Hepatic stellate cell (primary cell): ENCODE data around the gene ATP2A2.

ENCODE experiments used
- DNase-seq: peaks from one replicate; pipeline ENCODE4 v3.0.0; 2011; ENCODE audit warnings: low spot score

The ATP2A2 gene

DNA sequence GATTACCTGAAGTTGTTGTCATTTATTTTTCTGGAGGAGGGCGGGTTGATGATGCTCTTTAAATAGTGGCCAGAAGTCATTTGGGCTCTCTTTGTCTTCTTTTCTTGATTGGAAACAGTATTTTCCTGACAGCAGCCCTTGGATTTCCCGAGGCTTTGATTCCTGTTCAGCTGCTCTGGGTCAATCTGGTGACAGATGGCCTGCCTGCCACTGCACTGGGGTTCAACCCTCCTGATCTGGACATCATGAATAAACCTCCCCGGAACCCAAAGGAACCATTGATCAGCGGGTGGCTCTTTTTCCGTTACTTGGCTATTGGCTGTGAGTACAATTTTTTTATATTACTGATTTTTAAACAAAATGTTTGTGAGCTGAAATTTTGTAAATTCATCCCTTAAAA, 62.1 kb downstream of the ATP2A2 start:
- DNase-seq = no peak

DNA sequence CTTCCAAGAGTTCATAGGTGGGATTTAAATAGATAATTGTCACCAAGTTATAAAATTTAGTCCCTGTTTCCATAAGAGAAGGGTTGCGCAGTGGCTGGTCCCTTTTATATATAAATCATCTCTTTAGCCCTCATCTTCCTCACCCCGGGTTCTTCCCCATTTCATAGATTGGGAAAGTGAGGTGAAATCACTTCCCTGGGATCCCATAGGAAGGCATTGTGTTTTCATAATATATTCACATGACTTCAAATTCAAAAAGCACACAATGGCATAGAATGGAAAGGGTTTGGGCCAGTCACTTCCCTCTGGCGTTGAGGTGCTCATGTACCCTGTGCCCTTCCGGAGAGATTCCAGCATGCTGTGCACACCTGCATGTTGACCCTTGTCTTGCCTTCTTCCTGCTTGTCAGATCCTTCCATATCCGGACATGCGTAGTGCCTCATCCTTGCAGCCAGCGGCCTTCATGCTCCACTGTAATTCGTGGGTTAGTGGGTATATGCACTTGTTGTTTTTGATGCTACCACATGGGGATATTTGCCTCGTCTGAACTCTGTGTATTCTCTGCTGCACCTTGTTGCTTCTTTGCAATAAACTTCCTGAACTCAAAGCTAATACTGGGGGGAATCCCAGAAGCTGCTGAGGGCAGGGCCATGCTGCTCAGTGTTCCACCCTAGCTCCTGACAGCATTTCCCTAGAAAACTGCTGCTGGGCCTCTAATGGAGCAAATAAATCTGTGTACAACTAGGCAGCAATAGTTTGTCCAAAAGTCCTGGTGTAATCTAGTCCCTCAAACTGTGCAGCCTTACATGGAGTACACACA, 62.9 kb downstream of the ATP2A2 start:
- DNase-seq = no peak

DNA sequence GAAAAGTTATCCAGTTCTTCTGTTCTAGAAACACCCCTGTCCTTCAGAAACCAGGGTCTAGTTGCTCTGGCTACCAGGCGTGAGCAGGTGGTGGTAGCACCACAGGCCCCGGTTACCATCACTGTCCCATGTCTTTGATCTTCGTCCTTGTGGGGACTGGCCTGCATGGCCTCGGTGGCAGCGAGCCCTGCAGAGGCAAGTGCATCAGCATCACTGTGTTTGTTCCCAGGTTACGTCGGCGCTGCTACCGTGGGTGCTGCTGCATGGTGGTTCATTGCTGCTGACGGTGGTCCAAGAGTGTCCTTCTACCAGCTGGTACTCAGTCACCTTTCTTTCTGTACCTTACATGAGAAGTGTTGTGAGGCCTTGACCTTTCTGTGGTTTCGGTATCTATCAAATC, 63.6 kb downstream of the ATP2A2 start:
- no peak for DNase-seq

DNA sequence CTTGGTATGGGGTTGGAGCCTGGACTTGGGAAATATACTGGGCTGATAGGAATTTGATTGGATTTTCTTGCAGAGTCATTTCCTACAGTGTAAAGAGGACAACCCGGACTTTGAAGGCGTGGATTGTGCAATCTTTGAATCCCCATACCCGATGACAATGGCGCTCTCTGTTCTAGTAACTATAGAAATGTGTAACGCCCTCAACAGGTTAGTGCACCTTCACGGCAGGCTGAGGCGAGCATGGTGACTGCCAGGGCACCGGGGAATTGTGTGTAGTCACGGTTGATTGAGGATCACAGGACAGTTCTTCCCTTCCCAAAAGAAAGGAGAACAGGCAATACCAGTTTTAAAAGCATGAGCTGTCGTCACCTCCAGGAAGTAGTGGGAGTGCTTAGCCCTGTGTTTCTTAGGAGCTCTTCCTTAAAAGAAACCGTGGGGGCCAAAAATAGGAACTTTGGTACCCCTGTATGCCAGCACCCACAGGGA, 64.2 kb downstream of the ATP2A2 start:
- no peak for DNase-seq

DNA sequence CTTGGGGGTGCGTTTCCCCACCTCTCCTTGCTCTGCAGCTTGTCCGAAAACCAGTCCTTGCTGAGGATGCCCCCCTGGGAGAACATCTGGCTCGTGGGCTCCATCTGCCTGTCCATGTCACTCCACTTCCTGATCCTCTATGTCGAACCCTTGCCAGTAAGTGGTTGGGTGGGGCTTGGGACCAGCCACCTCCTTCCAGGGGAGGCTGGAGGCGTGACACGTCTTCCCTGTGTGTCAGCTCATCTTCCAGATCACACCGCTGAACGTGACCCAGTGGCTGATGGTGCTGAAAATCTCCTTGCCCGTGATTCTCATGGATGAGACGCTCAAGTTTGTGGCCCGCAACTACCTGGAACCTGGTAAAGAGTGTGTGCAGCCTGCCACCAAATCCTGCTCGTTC, 64.9 kb downstream of the ATP2A2 start:
- DNase-seq = no peak

DNA sequence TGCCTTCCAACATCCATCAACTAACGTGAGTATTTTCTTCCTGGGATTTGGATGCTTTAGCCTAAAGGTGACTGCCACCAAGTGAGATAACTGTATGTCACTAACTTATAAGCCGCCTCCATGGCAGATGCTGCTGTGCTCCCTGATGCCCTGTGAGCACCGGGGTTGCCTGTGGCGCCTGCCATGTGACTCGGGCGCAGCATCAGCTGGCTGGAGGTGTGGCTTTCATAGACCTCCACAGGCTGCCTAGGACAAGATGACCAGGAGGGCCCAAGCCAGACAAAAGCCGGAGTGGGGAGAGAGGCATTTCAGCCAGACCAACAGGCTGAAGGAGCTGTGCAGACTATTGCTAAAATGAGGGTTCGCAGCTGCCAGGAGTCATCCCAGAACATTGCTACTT, 66.7 kb downstream of the ATP2A2 start:
- no peak for DNase-seq

DNA sequence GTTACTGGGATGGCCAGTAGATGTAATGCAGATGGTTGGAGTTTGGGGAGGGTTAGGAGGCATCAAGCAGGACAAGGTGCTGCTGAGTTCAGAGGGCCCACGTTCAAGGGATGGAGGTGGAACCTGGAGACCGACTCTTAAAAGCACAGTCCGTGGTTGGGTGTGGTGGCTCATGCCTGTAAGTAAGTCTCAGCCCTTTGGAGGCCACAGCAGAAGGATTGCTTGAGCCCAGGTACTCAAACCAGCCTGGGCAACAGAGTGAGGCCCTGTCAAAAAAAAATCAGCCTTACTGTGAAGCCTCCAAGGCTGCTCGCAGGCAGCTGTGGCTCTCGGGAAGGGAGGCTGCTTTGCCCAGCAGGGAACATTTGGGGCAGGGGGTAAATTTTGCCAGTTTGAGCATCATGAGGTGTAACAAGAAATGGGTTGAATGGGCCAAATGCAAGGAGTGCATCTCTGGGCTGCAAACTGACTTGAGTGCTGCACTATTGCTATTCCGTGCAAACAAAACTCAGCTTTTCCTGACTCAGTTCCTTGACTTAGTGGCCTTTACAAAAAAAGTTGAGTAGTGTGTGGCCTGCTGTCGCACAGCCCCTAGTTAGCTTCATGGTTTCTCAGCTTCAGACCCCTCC, 67.5 kb downstream of the ATP2A2 start:
- no peak for DNase-seq

DNA sequence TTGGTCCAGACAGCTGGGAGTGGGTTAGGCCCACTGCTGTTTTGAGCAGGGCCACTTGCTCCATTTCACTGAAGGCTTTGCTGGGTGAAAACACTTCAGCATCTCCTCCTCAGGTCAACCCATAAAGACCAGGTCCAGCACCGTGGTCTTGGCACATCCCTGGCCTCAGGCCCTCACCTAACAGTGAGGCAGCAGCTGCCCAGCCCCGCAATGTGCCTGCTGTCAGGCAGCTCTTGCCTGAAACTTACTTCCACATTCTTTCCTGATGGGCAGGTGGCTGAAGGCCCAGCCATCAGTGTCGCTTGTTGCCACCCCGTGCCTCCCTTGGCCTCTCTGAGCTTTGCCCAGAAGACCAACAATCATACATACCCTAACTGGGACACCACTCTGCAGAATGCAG, 68.0 kb downstream of the ATP2A2 start:
- no peak for DNase-seq

DNA sequence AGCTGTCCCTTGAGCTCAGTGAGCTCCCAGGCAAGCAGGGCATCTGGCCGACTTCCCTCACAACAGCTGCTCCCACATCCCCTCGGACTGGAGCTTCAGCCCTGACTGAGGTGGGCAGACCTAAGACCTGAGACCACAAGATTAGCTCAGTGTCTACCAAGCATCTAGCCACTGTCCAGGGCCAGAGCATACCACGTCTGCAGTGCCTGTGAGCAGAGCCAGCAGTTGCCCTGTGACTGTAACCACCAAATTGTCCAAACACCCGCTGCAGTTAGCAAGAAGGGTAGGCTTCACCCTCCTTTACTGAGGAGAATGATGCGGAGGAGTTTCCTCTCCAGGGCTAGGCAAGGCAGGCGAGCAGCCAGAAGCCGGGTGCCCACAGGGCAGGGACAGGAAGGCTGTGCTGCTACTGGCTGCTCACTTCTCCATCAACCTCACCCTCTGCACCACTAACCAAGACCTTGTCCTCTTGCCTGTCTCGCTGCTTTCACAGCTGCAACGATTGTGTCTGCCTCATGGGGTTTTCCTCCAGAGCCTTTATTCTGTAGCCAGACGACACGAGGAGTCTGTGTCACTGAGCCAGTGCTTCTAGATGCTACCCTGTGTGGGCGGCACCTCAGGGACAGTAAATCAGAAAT, 68.6 kb downstream of the ATP2A2 start:
- no peak for DNase-seq

DNA sequence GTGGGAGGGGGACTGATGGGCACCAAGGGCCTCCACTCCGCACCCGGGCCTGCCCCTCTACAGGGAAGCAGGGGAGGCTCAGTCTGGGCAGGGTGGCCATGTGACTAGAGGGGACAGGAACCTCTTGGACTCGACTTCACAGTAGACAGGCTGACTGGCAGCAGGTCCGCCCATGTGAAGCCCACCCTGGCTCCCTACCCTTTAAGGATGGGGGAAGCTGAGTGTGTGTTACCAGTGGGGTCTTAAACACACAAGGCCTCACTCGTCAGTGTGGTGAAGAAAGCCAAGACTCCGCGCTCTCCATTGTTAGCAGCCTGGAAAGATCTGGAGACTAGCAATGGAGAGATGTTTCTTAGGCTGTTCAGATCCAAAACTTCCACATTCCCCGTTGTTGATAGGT, 70.1 kb downstream of the ATP2A2 start:
- no peak for DNase-seq

DNA sequence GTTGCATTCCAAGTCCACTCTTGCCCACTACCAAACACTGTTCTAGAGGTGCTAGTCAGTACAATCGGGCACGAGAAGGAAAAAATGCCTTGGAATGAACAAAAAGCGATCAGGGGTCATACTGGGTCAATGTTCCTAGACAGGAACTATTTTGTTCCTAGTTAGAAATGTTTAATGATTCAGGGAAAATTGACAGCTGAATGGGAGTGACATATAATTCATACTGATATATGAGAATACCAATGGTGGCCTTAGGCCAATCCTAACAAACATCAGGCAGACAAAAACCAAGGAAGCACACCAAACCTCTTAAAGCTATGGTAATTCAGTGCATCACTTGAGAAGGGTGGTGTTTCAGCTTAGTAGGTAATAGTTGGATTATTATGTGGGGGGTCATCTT, 71.4 kb downstream of the ATP2A2 start:
- no peak for DNase-seq

DNA sequence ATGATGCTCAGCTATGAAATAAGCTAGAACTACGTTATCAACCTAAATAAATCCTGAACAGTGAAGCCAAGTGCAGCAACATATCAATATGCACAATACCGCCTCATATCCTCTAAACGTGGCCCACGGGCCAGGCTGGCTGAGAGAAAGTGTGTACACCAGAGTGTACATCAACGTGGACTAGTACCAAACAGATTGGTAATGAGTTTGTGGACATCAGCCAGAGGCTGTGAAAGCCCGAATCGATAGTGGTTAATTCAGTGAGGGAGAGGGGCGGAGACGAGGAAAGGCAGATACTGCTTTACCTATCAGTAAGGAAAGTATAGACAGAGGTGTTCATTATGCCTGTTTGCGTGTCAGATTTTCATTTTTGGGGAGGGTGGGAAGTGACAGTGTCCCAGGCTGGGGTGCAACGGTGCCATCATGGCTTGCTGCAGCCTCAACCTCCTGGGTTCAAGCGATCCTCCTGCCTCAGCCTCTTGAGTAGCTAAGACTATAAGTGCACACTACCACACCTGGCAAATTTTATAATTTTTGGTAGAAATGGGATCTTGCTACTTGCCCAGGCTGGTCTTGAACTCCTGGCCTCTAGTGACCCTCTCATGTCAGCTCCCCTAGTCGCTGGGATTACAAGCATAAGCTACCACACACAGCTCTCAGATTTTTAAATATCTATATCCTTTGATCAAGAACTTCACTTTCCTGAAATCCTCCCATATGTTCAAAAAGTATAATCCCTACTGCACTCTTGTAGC, 72.3 kb downstream of the ATP2A2 start:
- DNase-seq = no peak

DNA sequence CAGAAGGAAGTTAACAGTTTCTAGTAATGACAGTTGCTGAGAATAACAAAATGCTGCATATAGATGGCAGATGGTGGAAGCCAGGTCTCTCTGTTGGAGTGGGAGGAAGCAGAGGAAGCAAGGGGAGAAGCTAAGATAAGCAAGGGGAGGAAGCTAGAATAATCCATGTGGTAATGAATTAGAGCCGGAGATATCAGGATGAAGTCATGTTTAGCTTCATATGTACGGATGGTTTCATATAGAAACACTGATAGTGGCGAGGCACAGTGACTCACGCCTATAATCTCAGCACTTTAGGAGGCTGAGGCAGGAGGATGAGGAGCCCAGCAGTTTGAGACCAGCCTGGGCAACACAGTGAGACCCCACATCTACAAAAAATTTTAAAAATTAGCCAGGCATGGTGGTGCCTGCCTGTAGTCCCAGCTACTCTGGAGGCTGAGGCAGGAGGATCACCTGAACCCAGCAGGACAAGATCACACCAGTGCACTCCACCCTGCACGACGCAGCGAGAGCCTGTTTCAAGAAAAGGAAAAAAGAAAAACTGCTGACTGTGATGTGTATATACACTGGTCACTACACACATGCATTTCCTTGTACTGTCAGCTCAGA, 73.2 kb downstream of the ATP2A2 start:
- DNase-seq = no peak

DNA sequence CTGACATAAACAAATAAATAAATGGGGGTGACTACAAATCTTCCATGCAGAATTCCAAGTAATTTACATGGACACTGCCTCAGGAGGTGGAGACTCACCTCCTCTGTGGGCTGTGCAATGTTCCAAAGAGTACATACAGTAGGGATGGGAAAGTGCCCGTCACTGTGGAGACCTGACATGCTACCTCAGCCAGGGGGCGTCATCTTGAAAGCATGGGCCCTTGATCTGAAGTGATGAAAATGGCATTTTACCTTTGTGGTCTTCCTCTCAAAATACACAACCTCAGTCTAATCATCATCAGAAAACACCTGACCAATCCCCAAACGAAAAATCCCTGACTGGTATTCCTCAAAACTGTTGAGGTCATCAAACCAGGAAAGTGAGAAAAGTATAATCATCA, 74.0 kb downstream of the ATP2A2 start:
- no peak for DNase-seq

DNA sequence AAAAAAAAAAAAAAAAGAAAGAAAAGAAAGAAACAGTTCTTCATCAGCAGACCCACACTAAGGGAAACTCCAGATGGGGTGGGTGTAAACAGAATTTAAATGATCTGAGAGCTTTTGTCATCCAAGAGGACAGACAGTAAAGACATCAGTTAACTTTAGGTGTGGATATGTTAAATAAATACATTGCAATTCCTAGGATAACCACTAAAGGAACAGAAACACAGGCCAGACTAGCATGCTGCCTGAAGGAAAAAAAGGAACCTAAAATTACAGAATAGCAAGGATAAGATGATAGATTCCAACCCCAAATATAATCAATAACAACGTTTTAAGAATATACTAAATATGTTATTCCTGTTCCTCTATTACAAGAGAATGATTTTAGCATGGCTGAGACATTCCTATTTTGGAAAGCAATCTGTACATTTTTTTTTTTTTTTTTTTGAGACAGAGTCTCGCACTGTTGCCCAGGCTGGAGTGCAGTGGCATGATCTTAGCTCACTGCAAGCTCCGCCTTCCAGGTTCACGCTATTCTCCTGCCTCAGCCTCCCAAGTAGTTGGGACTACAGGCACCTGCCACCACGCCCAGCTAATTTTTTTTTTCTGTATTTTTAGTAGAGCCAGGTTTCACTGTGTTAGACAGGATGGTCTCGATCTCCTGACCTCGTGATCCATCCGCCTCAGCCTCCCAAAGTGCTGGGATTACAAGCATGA, 77.5 kb downstream of the ATP2A2 start:
- DNase-seq = peak; percentile 45

DNA sequence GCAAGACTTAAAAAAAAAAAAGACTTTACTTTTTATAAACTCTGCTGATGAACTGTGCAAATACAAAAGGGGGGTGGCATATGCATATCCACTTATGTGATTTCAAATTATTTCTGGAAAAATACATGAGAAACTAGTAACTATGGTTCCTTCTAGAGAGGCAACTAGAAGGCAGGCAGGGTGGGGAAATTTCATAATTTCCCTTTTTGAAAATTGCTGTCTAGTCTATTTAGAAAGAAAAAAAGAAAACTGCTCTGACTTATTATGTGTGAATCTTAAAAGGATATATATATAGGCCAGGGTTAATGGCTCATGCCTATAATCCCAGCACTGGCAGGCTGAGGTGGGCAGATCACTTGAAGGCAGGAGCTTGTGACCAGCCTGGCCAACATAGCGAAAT, 80.2 kb downstream of the ATP2A2 start:
- DNase-seq = no peak

DNA sequence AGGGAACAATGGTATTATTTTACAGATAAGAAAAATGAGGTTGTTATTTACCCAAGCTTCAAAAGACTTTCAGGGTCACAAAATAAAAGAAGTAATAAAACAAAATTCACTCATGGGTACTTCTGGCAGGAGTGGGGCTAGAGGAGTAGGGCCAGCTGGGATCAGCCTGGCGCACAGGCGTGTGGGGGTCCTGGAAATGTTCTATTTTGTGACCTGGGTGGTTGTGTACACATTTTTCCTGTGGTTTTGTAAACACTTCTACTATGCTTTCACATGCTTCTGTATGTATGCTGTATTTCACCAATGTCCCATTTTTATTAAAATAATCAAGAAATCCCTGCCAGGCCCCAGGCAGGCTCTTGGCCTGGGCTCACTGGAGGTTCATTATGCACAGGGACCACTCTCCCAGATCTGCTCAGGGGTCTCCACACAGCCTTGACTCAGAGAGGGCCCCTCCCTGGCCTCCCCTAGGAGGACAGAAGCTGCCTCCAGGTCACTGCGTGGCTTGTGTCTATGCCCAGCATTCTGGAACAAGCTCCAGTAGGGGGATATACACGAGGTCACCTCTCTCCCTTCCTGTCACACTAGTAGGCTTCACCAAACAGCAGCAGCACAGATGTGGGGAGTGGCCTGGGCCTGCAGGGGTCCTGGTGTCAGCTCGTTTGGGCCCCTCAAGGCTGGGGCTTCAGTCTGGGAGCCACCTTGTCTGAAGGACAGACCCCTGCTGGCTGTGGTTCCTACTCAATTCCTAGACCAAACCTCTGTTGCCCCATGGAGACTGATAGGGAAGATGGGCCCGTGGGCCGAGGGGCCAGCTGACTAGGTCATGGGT, 84.7 kb downstream of the ATP2A2 start:
- DNase-seq = no peak

DNA sequence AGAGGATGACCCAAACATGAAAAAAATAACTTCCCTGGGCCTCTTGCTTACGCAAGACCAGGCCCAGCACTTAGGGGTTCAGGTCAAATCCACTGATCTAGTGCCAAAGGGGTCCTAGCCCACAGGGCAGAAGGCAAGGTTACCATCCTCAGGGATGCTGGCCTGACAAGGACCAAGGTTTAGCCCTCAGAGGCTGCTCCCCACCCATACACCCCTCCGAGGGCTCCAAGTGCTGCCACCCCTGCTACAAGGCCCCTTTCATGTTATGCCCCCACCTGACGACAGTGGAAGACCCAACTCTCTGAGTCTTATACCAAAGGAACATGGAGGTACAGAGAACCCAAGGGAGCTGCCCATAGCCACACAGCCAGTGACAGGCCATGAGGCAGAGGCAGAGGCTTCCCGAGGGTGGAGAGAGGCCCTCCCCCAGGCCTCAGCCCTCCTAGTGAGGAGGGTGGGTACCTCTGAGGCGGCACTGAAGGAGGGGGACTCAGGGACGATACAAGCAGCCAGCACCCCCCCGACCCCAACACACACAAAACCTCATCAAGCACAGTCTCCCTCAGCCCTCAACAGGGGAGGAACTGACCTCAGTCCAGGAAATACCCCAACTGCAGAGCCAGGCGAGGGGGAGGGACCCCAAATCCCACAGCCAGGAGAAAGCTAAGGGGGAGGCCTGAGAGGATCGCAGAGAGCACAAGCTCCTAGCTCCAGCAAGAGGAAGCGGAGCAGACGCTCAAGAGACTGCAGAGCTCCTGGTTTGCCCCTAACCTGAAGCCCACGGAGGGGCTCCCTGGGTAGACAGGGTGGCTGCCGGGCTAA, 85.5 kb downstream of the ATP2A2 start:
- no peak for DNase-seq

DNA sequence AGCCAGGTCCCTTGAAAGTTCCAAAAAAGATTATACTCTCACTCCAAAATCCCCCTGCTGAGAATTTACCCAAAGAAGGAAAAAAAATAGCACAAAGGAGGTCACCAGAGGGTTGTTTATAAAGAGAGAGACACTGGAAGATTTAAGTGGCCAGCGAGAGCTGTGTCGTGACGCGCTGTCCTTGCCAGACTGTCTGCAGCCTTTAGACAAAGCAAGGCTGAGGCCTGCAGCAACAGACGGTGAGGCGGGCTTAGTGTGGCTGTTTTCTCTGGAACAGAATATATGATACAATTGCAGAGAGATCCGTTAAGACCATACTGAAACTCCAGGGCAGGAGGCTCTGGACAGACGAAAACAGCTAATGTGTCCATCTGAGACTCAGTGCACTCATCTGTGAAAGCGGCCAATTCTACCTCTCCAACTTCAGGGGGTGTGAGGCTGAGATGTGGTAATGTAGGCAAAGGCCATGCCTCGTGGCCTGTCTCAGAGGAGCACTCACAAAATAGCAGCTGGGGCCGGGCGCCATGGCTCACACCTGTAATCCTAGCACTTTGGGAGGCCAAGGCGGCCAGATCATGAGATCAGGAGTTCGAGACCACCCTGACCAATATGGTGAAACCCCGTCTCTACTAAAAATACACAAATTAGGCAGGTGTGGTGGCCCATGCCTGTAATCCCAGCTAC, 86.3 kb downstream of the ATP2A2 start:
- no peak for DNase-seq
